Transverse colon (tissue), 3 donors: ENCODE data around the gene KCNK10.

Source experiments
- EP300 ChIP-seq: sonication (generic); formaldehyde crosslinking; IDR thresholded peaks from one replicate; pipeline ENCODE4 v1.6.1; 2017; ENCODE audit warnings: antibody characterized with exemption, low read depth
- POLR2A ChIP-seq: fragments of 450-650 bp; IDR thresholded peaks from one replicate; pipeline ENCODE4 v1.6.1; 2016; ENCODE audit warnings: antibody characterized with exemption, mild to moderate bottlenecking, moderate library complexity
- TF ChIP-seq, protein P1 (sequence below), 5 experiments: fragments of 200-600 bp in 3 of 5; fragments of 450-650 bp in 2 of 5; sonication (generic) in 3 of 5; IDR thresholded peaks; 1 replicate in 2 of 5; 2 replicates in 3 of 5; pipeline ENCODE4 v1.5.1; 2016 to 2017; ENCODE audit warnings: antibody characterized with exemption in 5 of 5, inconsistent platforms in 3 of 5, mild to moderate bottlenecking in 2 of 5, moderate library complexity in 1 of 5

DNA sequence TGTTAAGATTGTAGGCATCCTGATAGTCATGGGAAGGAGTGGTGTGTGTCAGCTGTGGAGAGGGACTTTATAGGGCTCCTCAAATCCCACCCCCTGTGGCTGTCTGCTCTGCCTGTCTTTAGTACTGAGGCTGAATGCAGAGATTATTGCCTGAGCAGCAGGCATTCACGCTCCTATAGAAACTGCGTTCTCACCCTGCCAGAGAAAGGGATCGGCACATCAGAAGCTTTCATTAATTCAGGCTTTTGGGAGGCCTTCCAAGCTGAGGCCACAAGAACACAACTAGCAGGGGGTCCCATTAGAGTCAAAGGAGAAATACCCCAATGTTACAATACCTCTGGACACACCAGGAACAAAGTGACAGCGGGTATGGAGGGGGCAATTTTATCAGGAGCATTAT lies 12.6 kb downstream of the KCNK10 start:
- TF ChIP-seq, protein P1, sequence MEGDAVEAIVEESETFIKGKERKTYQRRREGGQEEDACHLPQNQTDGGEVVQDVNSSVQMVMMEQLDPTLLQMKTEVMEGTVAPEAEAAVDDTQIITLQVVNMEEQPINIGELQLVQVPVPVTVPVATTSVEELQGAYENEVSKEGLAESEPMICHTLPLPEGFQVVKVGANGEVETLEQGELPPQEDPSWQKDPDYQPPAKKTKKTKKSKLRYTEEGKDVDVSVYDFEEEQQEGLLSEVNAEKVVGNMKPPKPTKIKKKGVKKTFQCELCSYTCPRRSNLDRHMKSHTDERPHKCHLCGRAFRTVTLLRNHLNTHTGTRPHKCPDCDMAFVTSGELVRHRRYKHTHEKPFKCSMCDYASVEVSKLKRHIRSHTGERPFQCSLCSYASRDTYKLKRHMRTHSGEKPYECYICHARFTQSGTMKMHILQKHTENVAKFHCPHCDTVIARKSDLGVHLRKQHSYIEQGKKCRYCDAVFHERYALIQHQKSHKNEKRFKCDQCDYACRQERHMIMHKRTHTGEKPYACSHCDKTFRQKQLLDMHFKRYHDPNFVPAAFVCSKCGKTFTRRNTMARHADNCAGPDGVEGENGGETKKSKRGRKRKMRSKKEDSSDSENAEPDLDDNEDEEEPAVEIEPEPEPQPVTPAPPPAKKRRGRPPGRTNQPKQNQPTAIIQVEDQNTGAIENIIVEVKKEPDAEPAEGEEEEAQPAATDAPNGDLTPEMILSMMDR (IDR thresholded peaks at IDR 0.05), result no peak
- no peak for TF ChIP-seq EP300
- TF ChIP-seq POLR2A, result no peak
